GM04504 (cell line): ENCODE measurements around the gene TMEM150C.
"Not testable (repeated sequence)": the region's sequence is repeated elsewhere in the genome, so short reads cannot be mapped to it uniquely, and the experiment has no call there.

Experiments
- DNase-seq: peaks from one replicate; pipeline ENCODE4 v3.0.0-alpha.2; 2012; ENCODE audit warnings: low read depth

The TMEM150C gene

GRCh38 chr4:82473621-82474164, 88.1 kb downstream of the TMEM150C start:
- no peak for DNase-seq

GRCh38 chr4:82473080-82473479, 88.7 kb downstream of the TMEM150C start:
- DNase-seq, result not testable (repeated sequence)

GRCh38 chr4:82469791-82470345, 91.9 kb downstream of the TMEM150C start:
- peak; percentile 27 for DNase-seq

GRCh38 chr4:82467471-82467870, 94.3 kb downstream of the TMEM150C start:
- no peak for DNase-seq

- DNase-seq, result no peak
These were observed 98.6 kb downstream of the TMEM150C start for GRCh38 chr4:82463221-82463620.

- DNase-seq, result peak; percentile 77
These were observed 99.4 kb downstream of the TMEM150C start for GRCh38 chr4:82462415-82462831.

GRCh38 chr4:82461710-82462109, 100.1 kb downstream of the TMEM150C start:
- no peak for DNase-seq

- DNase-seq, result no peak
These were observed 103.1 kb downstream of the TMEM150C start for GRCh38 chr4:82458729-82459128.

GRCh38 chr4:82457266-82457665, 104.5 kb downstream of the TMEM150C start:
- DNase-seq, result no peak

GRCh38 chr4:82452026-82452425, 109.8 kb downstream of the TMEM150C start:
- DNase-seq, result no peak

GRCh38 chr4:82450966-82451755, 110.6 kb downstream of the TMEM150C start:
- no peak for DNase-seq

- DNase-seq, result no peak
These were observed 113.9 kb downstream of the TMEM150C start for GRCh38 chr4:82447886-82448285.

GRCh38 chr4:82439088-82439487, 122.7 kb downstream of the TMEM150C start:
- DNase-seq, result no peak

GRCh38 chr4:82437285-82438005, 124.3 kb downstream of the TMEM150C start:
- DNase-seq, result no peak

- no peak for DNase-seq
These were observed 125.0 kb downstream of the TMEM150C start for GRCh38 chr4:82436780-82437179.

GRCh38 chr4:82436130-82436529, 125.7 kb downstream of the TMEM150C start:
- DNase-seq, result no peak

GRCh38 chr4:82434949-82435348, 126.8 kb downstream of the TMEM150C start:
- no peak for DNase-seq

GRCh38 chr4:82433791-82434190, 128.0 kb downstream of the TMEM150C start:
- no peak for DNase-seq
